Liver (tissue), 3 donors: ENCODE measurements around the gene KRT25.

ENCODE experiments used
- FOXA2 ChIP-seq: IDR thresholded peaks from 2 replicates; pipeline ENCODE4 v1.6.1; 2016; ENCODE audit warnings: antibody characterized with exemption
- JUND ChIP-seq, 2 donors: IDR thresholded peaks; 2 replicates each; pipeline ENCODE4 v1.6.1; 2016; ENCODE audit warnings: antibody characterized with exemption in 2 of 2
- RAD21 ChIP-seq, 2 donors: IDR thresholded peaks; 2 replicates each; pipeline ENCODE4 v1.6.1; 2016; ENCODE audit warnings: antibody characterized with exemption in 2 of 2, mild to moderate bottlenecking in 2 of 2
- TAF1 ChIP-seq: conservative IDR thresholded peaks from 2 replicates; pipeline ENCODE4 v1.6.1; 2016; ENCODE audit warnings: antibody characterized with exemption, mild to moderate bottlenecking
- TF ChIP-seq, protein P1 (sequence below): fragments of 150-350 bp; IDR thresholded peaks from 2 replicates; pipeline ENCODE4 v1.5.1; 2017; ENCODE audit warnings: improper control_type of control experiment, low read depth, low read length; ENCODE audit not compliant: missing input control
- TF ChIP-seq, protein P2 (sequence below): IDR thresholded peaks from 2 replicates; pipeline ENCODE4 v1.6.1; 2016; ENCODE audit warnings: antibody characterized with exemption
- donor health status: healthy.
- donor health status: healthy.

DNA sequence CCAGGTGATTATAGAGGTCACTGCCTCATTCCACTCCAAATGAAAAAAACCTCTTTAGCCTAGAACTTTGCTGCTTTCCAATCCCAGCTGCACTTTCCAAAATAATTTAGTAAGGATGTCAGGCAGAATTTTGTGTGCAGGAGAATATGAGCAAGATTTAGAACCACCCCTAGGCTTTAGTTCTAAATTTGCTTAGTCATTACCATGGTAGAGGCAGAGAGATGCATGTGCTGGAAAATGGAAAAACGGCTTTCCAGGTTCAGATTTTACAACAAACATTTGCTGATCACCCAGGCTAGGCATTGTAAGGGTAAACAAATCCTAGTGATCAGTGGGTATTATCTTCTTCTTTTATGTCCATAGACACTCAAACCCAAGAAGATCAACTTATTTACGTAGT is 10.5 kb upstream of the KRT25 start:
- TF ChIP-seq, protein P1, sequence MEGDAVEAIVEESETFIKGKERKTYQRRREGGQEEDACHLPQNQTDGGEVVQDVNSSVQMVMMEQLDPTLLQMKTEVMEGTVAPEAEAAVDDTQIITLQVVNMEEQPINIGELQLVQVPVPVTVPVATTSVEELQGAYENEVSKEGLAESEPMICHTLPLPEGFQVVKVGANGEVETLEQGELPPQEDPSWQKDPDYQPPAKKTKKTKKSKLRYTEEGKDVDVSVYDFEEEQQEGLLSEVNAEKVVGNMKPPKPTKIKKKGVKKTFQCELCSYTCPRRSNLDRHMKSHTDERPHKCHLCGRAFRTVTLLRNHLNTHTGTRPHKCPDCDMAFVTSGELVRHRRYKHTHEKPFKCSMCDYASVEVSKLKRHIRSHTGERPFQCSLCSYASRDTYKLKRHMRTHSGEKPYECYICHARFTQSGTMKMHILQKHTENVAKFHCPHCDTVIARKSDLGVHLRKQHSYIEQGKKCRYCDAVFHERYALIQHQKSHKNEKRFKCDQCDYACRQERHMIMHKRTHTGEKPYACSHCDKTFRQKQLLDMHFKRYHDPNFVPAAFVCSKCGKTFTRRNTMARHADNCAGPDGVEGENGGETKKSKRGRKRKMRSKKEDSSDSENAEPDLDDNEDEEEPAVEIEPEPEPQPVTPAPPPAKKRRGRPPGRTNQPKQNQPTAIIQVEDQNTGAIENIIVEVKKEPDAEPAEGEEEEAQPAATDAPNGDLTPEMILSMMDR, result no peak
- TF ChIP-seq, protein P2, sequence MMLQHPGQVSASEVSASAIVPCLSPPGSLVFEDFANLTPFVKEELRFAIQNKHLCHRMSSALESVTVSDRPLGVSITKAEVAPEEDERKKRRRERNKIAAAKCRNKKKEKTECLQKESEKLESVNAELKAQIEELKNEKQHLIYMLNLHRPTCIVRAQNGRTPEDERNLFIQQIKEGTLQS, result no peak
- TF ChIP-seq JUND (IDR thresholded peaks at IDR 0.05) (no peak), FOXA2 (no peak), TAF1 (no peak), RAD21 (IDR thresholded peaks at IDR 0.05) (no peak)
